HG02759 (cell line): ENCODE data around the gene MXRA8.
"Not testable (repeated sequence)": the region's sequence is repeated elsewhere in the genome, so short reads cannot be mapped to it uniquely, and the experiment has no call there.

ENCODE experiments used
- ATAC-seq: cut with Tn5 transposase; IDR thresholded peaks from one replicate; pipeline ENCODE4 v1.9.1; 2021; ENCODE audit warnings: mild to moderate bottlenecking, moderate library complexity; ENCODE audit not compliant: unreplicated experiment

The MXRA8 gene, protein sequence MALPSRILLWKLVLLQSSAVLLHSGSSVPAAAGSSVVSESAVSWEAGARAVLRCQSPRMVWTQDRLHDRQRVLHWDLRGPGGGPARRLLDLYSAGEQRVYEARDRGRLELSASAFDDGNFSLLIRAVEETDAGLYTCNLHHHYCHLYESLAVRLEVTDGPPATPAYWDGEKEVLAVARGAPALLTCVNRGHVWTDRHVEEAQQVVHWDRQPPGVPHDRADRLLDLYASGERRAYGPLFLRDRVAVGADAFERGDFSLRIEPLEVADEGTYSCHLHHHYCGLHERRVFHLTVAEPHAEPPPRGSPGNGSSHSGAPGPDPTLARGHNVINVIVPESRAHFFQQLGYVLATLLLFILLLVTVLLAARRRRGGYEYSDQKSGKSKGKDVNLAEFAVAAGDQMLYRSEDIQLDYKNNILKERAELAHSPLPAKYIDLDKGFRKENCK

DNA sequence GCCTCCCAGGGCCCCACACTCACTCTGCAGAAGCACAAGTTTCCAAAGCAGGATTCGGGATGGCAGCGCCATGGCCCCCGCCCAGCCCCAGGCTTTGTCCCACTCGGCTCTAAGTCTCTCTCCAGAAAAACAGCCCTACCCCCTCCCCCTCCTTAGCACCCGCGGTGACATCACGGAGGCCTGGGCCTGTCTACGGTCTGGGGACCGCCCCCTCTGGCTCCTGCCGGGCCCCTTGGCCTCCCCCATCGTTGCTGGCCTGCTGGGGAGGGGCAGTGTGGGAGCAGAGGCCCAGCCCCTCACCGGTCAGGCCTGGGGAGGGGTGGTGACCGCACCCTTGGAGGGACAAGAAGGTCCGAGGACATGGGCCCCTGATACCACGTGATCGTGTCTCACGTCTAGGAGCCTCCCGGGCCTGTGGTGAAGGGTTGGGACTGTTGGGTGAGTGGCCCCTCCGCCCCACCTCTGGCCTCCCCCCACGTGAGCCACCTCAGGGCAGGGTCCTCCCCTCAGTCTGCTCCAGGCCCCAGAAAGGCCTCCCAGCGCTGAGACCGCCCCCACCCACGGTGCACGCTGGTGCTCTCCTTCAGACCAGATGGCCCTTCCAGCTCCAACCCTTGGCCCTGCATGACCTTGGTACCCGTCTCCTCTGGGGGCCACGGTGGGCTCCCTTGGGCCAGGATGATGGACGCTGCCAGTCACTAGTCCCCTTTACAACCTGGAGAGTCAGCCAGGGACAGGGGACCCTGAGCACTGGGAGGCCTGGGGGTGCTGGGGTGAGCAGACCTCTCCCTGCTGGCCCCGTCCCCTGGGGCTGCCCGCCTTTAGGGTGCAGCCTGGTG, at the start of gene MXRA8:
MXRA8 (minus strand) TSS at position 123 of the 839 bp plus-strand sequence; CDS start at position 72, 51 bp downstream.
- no peak for ATAC-seq

DNA sequence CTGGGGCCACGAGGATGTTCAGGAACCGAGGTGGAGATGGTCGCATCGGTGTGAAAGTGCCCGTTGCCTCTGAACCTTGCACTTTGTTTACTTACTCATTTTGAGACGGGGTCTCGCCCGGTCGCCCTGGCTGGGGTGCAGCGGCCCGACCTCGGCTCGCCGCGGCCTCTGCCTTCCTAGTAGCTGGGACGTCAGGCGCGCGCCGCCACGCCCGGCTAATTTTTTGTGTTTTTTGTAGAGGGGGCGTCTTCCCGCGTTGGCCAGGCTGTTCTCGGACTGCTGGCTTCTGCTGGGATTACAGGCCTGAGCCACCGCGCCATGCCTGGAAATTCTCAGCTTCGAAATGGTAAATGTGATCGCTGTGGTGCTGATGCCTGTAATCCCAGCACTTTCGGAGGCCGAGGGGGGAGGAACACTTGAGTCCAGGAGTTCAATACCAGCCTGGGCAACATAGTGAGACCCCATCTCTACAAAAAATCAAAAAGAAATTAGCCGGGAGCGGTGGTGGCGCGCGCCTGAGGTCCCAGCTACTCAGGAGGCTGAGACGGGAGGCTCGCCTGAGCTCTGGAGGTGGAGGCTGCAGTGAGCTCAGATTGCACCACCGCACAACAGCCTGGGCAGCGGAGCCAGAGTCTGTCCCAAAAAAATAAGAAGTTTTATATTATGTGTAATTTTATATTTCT, 49.4 kb upstream of the MXRA8 start:
- ATAC-seq = peak; percentile 38

DNA sequence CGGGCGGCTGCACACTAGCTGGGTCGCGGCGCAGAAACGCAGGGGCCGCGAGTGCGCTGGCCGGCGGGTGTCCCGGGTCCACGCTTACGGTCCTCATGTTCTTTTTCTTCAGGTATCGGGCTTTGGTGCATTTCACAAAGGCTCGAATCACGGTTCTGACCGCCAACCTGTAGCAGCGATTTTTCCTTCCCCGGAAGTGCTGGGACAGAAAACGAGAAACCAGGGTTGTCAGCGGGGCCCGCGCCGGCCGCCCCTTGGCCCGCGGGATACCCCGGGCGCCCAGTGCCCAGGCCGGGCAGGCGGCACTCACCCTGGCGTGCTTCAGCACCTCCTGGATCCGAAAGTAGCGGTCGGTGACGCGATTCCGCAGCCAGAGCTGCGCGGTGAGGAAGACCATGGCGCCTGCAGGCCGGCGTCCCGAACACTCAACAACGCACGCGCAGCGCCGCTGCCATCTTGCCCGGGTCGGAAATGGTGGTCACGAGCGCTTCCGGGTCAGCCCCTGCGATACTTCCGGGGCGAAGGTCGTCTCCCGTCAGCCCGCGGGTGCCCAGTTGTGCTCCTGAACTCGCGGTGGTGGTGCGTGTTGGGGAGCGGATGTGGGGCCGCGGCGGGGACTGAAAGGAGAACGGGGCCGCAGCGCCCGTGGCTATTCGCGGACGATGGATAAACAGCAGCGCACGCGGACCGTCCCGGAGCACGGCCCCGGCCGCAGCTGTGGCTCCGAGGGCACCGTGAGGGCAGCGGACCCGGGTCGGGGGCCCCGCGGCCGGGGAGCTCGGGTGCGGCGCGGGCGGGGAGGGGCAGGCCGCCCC, 48.7 kb upstream of the MXRA8 start, which contains the start of gene MRPL20:
MRPL20 (minus strand) TSS at position 473 of the 815 bp plus-strand sequence; CDS start at position 397, 76 bp downstream.
- peak; percentile 91 for ATAC-seq

DNA sequence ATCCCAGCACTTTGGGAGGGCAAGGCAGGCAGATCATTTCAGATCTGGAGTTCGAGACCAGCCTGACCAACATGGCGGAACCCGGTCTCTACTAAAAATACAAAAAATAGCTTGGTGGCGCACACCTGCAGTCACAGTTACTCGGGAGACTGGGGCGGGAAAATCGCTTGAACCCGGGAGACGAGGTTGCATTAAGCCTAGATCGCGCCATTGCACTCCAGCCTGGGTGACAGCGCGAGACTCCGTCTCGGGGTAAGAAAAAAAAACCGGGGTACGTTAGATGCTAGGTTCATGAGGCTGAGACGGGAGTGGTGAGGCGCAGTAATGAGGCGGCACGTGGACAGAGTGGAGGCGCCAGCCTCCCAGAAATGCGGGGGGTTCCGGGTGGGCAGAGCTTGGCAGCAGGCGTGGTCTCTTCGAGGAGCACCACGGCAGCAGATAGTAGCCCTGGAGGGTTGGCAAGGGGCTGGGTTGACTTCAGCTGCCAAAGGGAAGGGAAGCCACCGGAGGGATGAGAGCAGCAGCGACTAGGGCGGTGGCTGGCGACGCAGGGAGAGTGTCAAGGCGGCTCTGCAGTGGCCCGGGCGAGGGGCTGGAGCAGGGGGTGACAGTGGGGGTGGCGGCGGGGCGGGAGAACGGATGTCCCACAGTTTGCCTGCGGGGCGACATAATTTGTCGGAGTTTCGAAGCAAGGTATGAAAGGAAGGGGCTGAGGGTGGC, 47.9 kb upstream of the MXRA8 start:
- no peak for ATAC-seq

DNA sequence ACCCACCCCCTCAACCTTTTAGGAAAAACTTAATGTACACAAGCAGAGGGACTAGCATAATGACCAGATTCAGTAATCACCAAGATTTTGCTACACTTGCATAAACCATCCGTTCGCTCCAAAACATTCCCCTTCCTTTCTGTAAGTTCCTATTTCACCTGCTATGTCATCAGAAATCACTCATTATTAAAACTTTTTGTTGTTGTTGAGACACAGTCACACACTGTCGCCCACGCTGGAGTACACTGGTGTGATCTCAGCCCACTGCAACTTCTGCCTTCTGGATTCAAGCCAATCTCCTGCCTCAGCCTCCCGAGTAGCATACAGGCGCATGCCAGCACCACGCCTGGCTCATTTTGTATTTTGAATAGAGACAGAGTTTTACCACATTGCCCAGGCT, 45.3 kb upstream of the MXRA8 start:
- no peak for ATAC-seq

DNA sequence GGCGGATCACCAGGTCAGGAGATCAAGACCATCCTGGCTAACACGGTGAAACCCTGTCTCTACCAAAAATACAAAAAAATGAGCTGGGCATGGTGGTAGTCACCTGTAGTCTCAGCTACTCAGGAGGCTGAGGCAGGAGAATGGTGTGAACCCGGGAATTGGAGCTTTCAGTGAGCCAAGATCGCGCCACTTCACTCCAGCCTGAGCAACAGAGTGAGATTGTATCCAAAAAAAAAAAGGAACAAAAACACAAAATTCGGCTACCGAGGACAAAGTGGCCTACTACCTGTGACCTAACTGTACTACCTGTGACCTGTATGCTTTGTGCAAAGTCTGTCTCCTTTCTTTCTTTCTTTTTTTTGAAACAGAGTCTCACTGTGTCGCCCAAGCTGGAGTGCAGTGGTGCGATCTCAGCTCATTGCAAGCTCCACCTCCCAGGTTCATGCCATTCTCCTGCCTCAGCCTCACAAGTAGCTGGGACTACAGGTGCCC, 44.6 kb upstream of the MXRA8 start:
- ATAC-seq = not testable (repeated sequence)

DNA sequence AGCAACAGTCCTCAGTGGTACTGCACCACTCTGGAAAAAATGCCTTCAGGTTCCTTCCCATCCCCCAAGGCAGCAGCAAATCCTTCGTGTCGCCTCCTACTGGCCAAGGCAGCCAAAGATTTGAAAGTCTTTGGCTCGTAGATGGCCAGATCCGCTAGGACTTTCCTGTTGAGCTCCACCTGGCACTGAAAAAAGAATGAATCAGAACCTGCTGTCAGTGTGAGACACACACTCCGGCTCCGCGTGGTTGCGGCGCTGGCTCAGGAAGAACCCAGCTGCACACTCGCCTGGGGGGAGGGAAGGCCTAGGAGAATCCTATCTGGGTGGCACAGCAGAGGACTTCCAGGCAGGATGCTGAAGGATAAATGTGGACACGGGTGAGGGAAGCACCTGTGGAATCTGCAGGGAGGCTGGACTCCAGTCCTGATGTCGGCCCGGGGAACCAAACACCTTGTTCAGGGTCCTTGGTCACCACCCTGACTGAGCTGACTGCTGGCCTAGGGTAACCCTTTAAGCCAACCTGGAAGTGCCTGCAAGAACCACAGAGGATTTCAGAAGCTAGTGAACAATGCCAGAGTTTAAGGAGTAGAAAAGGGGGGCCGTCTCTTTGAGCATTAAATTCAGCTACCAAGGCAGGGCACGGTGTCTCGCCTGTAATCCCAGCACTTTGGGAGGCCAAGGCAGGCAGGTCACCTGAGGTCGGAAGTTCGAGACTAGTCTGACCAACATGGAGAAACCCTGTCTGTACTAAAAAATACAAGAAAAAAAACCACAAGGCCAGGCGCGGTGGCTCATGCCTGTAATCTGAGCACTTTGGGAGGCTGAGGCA, 43.9 kb upstream of the MXRA8 start:
- ATAC-seq = no peak

DNA sequence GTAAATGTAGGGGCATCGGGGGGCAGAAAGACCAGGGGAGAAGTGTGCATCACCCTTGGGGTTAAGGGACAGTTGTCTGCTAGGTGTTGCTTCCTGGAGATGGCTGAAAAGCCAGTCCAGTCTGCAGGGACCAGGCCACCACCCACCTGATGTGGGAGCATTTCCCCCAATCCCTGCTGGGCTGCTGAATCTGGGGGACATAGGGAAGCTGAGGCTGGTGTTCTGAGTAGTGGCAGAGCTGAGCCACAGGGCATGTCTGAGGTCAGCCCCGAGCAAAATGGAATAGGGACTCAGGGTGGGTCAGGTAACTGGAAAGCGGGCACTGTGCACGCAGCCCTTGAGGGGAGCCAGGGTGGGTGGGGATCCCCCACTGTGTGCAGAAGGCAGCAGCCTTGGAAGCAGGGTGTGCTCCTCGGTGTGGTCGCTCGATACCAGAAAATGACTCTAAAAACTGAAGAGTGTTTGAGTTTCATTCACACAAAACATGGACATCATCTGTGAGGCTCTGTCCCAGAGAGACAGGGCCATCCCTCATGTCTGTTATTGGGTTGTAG, 43.2 kb upstream of the MXRA8 start:
- no peak for ATAC-seq

DNA sequence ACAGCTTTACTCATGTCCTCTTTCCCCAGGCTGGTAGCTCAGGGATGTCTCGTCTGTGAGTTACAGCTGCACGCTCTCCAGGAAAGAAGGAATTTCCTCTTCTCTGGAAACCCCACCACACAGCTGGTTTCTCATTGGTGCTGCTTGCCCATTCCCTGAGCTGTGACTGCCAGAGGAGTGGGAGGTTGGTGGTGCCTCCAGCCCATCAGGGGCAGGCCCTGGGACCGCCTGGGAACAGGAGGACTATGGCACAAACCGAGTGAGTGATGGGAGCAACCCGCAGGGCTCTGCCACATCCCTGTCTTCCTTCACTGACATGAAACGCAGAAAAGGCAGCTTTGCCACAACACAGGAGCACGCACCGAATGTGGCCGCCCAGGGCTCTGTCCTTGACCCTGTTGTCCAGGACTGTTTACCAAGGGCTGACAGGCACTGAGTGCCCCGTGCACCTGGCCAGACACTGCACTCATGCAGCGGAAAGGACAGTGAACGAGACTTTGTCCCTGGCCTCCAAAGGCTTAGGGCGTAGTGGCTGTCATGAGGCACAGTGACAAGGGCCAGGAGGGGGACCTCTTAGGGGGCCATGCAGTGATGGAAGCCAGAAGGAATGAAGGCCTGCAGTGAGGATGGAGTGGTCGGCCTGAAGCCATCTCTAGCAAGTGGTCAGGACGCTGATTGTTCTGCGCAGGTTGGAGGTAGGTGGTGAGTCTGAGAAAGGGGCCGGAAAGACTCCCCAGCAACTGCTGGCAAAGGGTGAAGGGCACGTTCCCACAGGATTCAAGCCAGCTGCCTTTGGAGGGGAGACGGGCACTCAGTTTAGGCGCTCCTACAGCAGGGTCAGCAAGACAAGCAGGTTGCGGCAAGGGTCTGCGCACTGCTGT, 42.5 kb upstream of the MXRA8 start:
- no peak for ATAC-seq

DNA sequence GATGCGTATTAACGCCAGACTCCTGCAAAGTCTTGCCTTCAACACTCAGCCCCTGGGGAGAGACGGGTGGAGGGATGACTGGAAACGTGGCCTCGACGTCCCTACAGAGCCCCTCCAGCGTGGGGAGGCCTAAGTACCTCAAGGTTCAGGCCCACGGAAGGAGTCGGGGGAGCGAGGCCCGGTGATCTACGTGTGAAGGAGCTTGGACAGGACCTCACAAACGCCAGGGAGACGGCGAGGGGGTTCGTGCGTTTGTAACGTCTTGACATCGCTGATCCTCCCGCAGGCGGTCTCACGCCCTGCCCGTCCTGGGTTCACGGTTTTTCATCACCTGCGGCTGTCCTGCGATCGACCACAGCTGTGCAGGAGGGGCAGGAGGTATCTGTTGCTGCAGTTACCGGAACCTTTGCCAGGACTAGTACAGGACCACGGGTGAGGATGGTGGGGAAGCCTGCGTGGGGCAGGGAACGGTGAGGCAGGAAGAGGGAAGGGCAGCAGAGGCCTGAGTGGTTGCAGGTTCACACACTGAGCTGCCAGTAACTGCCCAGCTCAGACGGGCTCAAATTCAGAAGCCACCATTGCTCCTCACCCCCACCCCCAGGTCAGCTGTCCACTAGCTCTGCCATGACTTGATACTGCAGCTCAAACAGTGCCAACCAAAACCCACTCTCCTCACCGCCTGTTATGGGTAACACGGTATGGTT, 41.7 kb upstream of the MXRA8 start:
- no peak for ATAC-seq

DNA sequence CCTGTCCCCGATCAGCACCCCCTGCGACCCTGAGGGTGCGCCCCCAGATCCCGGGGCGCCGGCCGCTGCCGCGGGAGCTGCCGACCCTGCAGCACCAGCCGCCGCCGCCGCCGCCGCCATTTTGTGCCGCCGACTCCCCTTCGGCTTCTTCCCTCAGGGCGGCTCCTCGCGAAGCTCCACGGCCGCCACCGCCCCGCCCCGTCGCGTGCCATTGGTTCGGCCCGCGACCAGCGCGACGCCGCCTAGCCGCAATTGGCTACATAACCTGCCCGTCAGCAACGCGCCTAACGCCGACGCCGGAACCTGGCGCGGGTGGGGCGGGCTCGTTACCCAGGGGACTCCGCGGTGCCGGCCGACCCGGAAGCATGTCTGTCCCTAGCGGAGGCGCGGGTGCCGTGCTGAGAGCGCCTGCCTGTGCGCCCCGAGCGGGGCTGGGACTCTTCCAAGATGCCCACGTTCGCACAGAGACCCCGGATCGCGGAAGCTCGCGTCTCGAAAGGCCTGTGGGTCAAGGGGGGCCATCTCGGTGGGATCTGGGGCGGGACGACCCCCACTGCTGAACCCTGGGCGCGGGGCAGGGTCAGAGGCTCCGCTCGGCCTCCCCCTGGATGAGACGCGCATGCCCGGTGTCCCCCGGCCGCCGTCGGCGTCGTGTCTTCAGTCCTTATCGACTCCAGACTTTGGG, 41.0 kb upstream of the MXRA8 start, which contains the start of gene CCNL2:
CCNL2 (minus strand) TSS at position 149 of the 685 bp plus-strand sequence; CDS start at position 120, 29 bp downstream.
- ATAC-seq = peak; percentile 93

DNA sequence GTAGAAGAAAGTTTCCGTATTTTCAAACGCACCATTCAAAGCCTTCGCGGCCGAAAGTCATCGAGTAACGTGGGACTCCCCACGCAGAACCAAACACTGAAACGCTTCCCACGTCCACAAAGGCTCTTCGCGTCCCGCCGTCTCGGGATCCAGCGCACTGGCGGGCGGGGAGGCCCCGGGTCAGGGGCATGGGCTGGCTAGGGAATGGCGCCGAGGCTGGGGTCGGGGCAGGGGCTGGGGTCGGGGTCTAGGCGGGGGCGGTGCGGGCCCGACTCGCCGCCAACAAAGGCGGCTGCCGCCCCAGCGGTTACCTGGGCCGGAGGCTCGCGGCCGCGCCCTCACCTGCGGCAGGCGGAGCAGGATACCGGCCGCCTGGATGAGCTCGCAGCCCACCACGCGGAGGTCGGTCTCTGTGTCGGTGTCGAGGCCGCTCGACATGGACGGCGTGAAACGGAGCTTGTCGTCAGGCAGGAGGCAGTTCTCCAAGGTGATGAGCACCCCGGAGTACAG, 40.4 kb upstream of the MXRA8 start:
- ATAC-seq = peak; percentile 18

DNA sequence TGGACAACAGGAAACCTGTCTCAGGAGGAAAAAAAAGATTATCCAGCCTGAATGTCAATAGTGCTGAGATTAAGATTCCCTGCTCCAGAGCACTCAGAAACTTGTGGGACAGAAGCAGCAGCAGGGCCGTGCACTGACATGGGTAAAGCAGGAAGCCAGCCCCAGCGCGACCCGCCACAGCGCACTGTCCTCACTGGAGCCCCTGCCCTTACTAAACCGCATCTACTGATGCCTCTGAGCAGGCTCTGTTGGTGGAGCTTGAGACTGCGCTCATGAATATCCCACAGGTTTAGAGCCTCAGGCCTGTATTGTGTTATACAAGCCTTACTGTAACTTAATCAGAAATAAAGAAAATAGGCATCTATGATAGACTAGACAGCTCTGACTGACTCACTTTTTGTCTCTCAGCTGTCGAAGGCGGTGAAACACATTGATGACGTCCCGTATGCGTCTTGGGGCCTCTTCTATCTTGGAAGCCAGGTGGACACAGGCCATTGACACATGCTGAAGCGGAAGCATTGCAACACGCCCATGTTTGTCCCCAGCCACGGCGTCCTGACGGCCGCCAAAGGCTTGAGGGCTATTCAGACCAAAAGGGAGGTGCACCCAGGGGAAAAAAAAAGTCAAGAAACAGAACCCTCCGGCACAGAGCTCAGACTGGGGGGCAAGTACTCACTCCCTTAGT, 39.6 kb upstream of the MXRA8 start:
- no peak for ATAC-seq

DNA sequence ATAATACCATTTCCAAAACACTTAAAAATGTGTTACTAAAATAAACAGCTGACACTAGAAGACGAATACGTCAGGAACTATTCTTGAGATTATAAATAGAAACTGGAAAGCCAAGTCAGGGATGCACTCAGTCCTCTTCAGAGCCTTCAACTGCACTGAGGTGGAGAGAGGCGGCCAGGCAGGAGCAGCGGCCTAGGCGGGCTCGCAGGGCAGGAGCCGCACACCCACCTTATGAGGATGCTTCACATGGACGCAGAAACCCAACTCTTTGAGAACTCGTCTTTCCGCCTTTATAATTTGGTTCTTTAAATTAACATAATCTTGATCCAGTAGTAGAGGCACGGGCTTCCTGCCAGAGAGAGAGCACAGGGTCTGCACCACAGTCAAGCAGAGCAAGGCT, 36.8 kb upstream of the MXRA8 start:
- no peak for ATAC-seq

DNA sequence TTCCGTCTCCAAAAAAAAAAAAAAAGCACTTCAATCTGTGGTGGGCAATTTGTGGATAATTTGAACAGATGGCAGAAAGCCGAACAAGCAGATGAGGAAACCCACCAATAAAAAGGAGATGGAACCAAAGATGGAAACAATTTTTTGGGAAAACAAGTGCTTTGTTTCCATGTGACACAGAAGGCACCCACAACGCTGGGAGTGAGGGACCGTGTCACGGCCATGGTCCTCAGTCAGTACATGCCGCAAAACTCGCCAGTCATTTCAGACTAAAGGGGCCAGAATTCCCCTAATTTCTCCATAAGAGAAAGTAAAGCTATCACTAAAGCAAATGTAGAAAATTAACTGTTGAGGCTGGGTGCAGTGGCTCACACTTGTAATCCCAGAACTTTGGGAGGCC, 35.8 kb upstream of the MXRA8 start:
- no peak for ATAC-seq
